AG04450 (cell line): ENCODE results near the gene CALD1. TPM values are rescaled to one million over a fixed set of nuclear protein-coding genes. Genes with fewer than 3 reads are reported as not detected.

Source experiments
- CTCF ChIA-PET: fragments of 300-600, 350-600 bp; formaldehyde crosslinking; extraction: SDS; loops from one replicate; lab custom pipeline; 2022; ENCODE audit warnings: antibody characterized with exemption, inconsistent platforms; lab: Charles Lee
- POLR2A ChIA-PET: fragments of 350-600 bp; formaldehyde crosslinking; extraction: SDS; loops from one replicate; lab custom pipeline; 2021; ENCODE audit warnings: antibody characterized with exemption, inconsistent platforms; lab: Yijun Ruan, JAX
- DNase-seq: peaks from one replicate; pipeline ENCODE4 v3.0.0-alpha.2; 2011; ENCODE audit warnings: low read depth, low spot score
- H3K27ac ChIP-seq: one replicate; pipeline ENCODE4 v1.5.1; 2012; ENCODE audit warnings: low read depth, low read length, control low read depth
- H3K27me3 ChIP-seq: one replicate; pipeline ENCODE4 v1.6.0; 2012; ENCODE audit warnings: low read length; ENCODE audit not compliant: control insufficient read depth, insufficient read depth
- H3K4me3 ChIP-seq: 2 replicates; pipeline ENCODE4 v1.5.1; 2011; ENCODE audit warnings: mild to moderate bottlenecking, low read depth, low read length, control low read depth
- H3K9me3 ChIP-seq: 2 replicates; pipeline ENCODE4 v1.5.1; 2012; ENCODE audit warnings: low read length; ENCODE audit not compliant: control insufficient read depth, insufficient read depth
- polyA plus RNA-seq: library from polyadenylated mRNA; depleted of rRNA; stranded (reverse); fragments of >200 nt; gene quantifications from 2 replicates; pipeline ENCODE4 v1.2.3, GENCODE V29; 2011
- TF ChIP-seq, protein P1 (sequence below): IDR thresholded peaks from 2 replicates; pipeline ENCODE4 v1.5.1; 2011; ENCODE audit warnings: low read depth, low read length, control low read depth, inconsistent platforms

The CALD1 gene
- polyA plus RNA-seq, 1 experiment: 804 TPM

DNA sequence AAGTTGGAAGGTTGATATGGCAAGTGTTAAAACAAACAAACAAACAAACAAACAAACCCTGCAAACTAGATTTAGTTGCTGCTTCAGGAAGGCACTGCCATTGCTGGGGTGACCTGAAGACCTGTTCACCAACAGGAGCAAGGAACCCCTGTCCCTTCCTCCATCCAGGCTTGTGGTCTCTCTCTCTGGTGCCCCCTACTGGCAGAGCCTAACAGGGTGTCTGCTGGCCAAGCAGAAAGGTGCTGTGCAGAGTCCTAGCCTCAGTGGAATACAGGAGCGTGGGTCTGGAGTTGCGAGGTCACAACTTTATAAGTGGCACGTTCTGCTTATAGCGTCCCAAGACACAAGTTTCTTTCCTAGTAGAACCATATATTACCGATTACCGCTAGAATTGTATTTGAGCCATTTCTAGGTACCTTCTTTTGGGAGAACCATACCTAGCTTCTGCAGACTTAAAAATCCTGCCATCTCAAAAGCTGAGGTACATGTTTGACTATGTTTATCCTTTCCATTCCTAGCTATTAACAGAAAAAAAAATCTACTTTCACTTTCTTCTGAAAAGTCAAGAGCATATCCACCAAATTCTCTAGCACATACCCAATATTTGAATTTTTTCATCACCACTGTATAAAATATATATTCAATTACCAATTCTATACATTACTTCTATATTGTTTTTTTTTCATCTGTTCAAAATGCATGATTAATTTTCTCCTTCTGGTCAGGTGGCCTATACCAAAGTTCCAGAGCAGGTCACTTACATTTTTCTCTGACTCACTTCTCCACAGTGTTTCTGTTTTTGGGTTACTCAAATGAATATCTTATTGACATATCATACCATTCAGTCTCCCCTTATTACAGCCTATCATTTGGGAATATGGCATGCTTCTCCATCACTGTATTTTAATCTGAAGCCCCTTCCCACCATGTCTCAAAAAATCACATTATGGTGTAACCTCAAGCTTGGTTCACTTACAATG is 29.1 kb upstream of the CALD1 start:
- no peaks in the 10 kb centered on the region for H3K9me3 ChIP-seq
- CTCF ChIA-PET: interaction anchor here (0.6 to 3.5 kb wide), 6 partner anchors 19 to 205 kb away, joined by 3 to 20 read pairs (median 4); no protein-coding TSS in a partner anchor
- H3K27ac ChIP-seq: no peak overlapping the region
- no peaks in the 10 kb centered on the region for H3K27me3 ChIP-seq
- no peak for DNase-seq
- no peak overlapping the region for H3K4me3 ChIP-seq
- POLR2A ChIA-PET: no interaction called here
- TF ChIP-seq, protein P1, sequence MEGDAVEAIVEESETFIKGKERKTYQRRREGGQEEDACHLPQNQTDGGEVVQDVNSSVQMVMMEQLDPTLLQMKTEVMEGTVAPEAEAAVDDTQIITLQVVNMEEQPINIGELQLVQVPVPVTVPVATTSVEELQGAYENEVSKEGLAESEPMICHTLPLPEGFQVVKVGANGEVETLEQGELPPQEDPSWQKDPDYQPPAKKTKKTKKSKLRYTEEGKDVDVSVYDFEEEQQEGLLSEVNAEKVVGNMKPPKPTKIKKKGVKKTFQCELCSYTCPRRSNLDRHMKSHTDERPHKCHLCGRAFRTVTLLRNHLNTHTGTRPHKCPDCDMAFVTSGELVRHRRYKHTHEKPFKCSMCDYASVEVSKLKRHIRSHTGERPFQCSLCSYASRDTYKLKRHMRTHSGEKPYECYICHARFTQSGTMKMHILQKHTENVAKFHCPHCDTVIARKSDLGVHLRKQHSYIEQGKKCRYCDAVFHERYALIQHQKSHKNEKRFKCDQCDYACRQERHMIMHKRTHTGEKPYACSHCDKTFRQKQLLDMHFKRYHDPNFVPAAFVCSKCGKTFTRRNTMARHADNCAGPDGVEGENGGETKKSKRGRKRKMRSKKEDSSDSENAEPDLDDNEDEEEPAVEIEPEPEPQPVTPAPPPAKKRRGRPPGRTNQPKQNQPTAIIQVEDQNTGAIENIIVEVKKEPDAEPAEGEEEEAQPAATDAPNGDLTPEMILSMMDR: peak; percentile 62

DNA sequence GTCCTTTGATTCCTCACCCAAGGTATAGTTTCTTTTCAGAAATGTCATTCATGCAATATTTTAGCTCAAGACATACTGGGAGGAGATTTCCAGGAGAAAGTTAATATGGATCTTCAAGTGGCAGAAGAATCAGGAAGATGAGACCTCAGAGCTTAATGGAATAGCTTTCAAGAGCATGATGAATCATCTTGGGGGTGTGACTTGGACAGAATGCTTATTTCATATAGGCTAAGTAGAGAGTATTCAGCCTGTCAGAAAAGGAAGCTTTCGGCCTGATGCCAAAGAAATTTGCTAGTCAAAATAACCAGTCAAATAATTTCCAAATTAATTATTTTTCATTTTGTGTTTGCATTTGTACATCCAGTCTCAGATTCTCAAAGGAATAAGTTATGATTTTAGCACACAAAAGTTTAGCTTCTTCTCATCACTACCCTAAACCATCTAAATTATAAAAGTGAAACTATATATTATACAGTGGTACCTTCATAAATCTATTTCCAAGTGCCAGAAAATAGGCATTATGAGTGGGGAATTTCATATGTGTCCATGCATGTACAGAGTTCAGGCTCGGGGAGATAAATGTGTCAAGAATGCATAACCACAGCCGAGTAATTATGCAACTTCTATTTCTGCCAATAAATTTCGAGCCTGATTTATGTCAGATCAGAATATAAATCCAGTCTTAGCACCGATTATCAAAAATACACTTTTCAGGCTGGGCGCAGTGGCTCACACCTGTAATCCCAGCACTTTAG is 27.3 kb upstream of the CALD1 start:
- Histone ChIP-seq H3K27me3 (no peaks in the 10 kb centered on the region), H3K9me3 (no peaks in the 10 kb centered on the region), H3K4me3 (no peak overlapping the region), H3K27ac (no peak overlapping the region)
- TF ChIP-seq, protein P1: no peak
- POLR2A ChIA-PET: interaction anchor here (0.7 to 1.2 kb wide), 3 partner anchors 27 to 175 kb away, joined by 3 to 5 read pairs (median 4); partner anchors contain the start of gene CALD1
- no peak for DNase-seq
- CTCF ChIA-PET: interaction anchor here (0.6 to 3.5 kb wide), 7 partner anchors 8 to 975 kb away, joined by 3 to 20 read pairs (median 4); no protein-coding TSS in a partner anchor

GRCh38 chr7:134755422-134756022 is 23.9 kb upstream of the CALD1 start:
- TF ChIP-seq, protein P1: peak; percentile 83
- no peak overlapping the region for H3K4me3 ChIP-seq
- ChIA-PET POLR2A (interaction anchor here (0.5 to 1.1 kb wide), 3 partner anchors 12 to 65 kb away, joined by 3 to 4 read pairs (median 4); no protein-coding TSS in a partner anchor), CTCF (interaction anchor here (0.7 to 3.0 kb wide), 10 partner anchors 9 to 69 kb away, joined by 3 to 24 read pairs (median 8); no protein-coding TSS in a partner anchor)
- no peak overlapping the region for H3K27ac ChIP-seq
- H3K27me3 ChIP-seq: no peaks in the 10 kb centered on the region
- H3K9me3 ChIP-seq: no peaks in the 10 kb centered on the region
- no peak for DNase-seq

GRCh38 chr7:134757938-134758337 is 21.5 kb upstream of the CALD1 start:
- DNase-seq: no peak
- no peaks in the 10 kb centered on the region for H3K9me3 ChIP-seq
- no peak overlapping the region for H3K27ac ChIP-seq
- H3K4me3 ChIP-seq: no peak overlapping the region
- ChIA-PET POLR2A (interaction anchor here (1.0 kb wide), 1 partner anchor 21 kb away, joined by 3 read pairs; no protein-coding TSS in a partner anchor), CTCF (interaction anchor here (0.9 to 1.7 kb wide), 4 partner anchors 10 to 228 kb away, joined by 3 to 8 read pairs (median 4); partner anchors contain the start of gene AGBL3)
- TF ChIP-seq, protein P1: no peak
- no peaks in the 10 kb centered on the region for H3K27me3 ChIP-seq
